SU-DHL-6 (cell line): ENCODE results near the gene PFKM.

ENCODE experiments used
- H2AFZ ChIP-seq: fragments of 200-600 bp; sonication (generic); 2 replicates; pipeline ENCODE4 v1.6.1; 2014; ENCODE audit warnings: low read depth, mild to moderate bottlenecking, moderate library complexity, mixed read lengths, antibody characterized with exemption, low read length; ENCODE audit not compliant: severe bottlenecking
- H3F3A ChIP-seq: fragments of 200-600 bp; shearing (Covaris generic); 2 replicates; pipeline ENCODE4 v1.6.0; 2016; ENCODE audit warnings: antibody characterized with exemption, mild to moderate bottlenecking; ENCODE audit not compliant: insufficient read depth
- H3K27ac ChIP-seq: fragments of 200-600 bp; sonication (generic); 2 replicates; pipeline ENCODE4 v1.5.1; 2016; ENCODE audit warnings: low read depth, mild to moderate bottlenecking, low read length, moderate library complexity, mixed read lengths
- H3K27me3 ChIP-seq: fragments of 200-600 bp; sonication (generic), shearing (Covaris generic); 2 replicates; pipeline ENCODE4 v1.6.0; 2014; ENCODE audit warnings: mild to moderate bottlenecking, low read length
- H3K36me3 ChIP-seq: fragments of 200-600 bp; sonication (generic); 2 replicates; pipeline ENCODE4 v1.6.1; 2014; ENCODE audit warnings: mild to moderate bottlenecking, low read length, mixed read lengths
- H3K4me2 ChIP-seq: fragments of 300-600, 200-600 bp; shearing (Covaris generic), sonication (generic); 2 replicates; pipeline ENCODE4 v1.6.0; 2014; ENCODE audit warnings: low read length, low read depth, mild to moderate bottlenecking; ENCODE audit not compliant: poor library complexity, severe bottlenecking
- H3K4me3 ChIP-seq: fragments of 200-600 bp; sonication (generic); 2 replicates; pipeline ENCODE4 v1.5.1; 2014; ENCODE audit warnings: antibody characterized with exemption, low read length, mild to moderate bottlenecking, mixed read lengths; ENCODE audit not compliant: insufficient read depth, poor library complexity, severe bottlenecking
- H3K79me2 ChIP-seq: fragments of 200-600 bp; sonication (generic); 2 replicates; pipeline ENCODE4 v1.6.1; 2014; ENCODE audit warnings: mild to moderate bottlenecking, low read length, moderate library complexity; ENCODE audit not compliant: insufficient read depth
- H3K9ac ChIP-seq: fragments of 200-600 bp; sonication (generic); 2 replicates; pipeline ENCODE4 v1.7.0; 2014; ENCODE audit warnings: mild to moderate bottlenecking, low read length
- H3K9me2 ChIP-seq: fragments of 200-600 bp; sonication (generic); replicated peaks from 2 replicates; pipeline ENCODE4 v1.6.1; 2014; ENCODE audit warnings: low read length; ENCODE audit not compliant: insufficient read depth
- H3K9me3 ChIP-seq: fragments of 200-600 bp; sonication (generic); 2 replicates; pipeline ENCODE4 v1.6.1; 2014; ENCODE audit warnings: low read length, mixed read lengths; ENCODE audit not compliant: insufficient read depth
- H4K20me1 ChIP-seq: fragments of 200-600 bp; sonication (generic); 2 replicates; pipeline ENCODE4 v1.6.1; 2014; ENCODE audit warnings: low read depth, mild to moderate bottlenecking, antibody characterized with exemption, low read length, moderate library complexity, mixed read lengths
- EZH2phosphoT487 ChIP-seq: fragments of 200-600 bp; sonication (generic), shearing (Covaris generic); conservative IDR thresholded peaks from 2 replicates; pipeline ENCODE4 v1.6.1; 2018; ENCODE audit warnings: mild to moderate bottlenecking, antibody characterized with exemption, low read length, moderate library complexity, mixed read lengths
- TF ChIP-seq, protein P1 (sequence below): fragments of 200-600 bp; sonication (generic); IDR thresholded peaks from one replicate; pipeline ENCODE4 v1.5.1; 2017; ENCODE audit warnings: antibody characterized with exemption, mild to moderate bottlenecking, low read length, moderate library complexity; ENCODE audit not compliant: insufficient read depth, poor library complexity, severe bottlenecking

Gene PFKM

GRCh38 chr12:48071808-48072207, 47.4 kb upstream of the PFKM start:
- peaks cover 48% of the 10 kb centered on the region for H3K36me3 ChIP-seq
- no peak for TF ChIP-seq EZH2phosphoT487
- TF ChIP-seq, protein P1, sequence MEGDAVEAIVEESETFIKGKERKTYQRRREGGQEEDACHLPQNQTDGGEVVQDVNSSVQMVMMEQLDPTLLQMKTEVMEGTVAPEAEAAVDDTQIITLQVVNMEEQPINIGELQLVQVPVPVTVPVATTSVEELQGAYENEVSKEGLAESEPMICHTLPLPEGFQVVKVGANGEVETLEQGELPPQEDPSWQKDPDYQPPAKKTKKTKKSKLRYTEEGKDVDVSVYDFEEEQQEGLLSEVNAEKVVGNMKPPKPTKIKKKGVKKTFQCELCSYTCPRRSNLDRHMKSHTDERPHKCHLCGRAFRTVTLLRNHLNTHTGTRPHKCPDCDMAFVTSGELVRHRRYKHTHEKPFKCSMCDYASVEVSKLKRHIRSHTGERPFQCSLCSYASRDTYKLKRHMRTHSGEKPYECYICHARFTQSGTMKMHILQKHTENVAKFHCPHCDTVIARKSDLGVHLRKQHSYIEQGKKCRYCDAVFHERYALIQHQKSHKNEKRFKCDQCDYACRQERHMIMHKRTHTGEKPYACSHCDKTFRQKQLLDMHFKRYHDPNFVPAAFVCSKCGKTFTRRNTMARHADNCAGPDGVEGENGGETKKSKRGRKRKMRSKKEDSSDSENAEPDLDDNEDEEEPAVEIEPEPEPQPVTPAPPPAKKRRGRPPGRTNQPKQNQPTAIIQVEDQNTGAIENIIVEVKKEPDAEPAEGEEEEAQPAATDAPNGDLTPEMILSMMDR, result no peak
- no peak overlapping the region for H3K27ac ChIP-seq

DNA sequence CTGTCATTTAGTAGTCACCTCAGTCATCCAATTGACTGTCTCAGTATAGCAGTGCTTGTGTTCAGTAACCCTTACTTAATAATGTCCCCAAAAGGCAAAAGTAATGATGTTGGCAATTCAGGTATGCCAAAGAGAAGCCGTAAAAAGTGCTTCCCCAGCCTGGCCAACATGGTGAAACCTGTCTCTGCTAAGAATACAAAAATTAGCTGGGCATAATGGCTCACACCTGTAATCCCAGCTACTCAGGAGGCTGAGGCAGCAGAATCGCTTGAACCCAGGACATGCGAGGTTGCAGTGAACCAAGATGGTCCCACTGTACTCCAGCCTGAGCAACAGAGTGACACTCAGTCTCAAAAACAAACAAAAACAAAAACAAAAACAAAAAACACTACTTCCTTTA, 46.9 kb upstream of the PFKM start:
- Histone ChIP-seq H4K20me1 (no peaks in the 10 kb centered on the region), H3K9me2 (no peaks in the 10 kb centered on the region), H3K36me3 (peaks cover 47% of the 10 kb centered on the region), H3F3A (no peaks in the 10 kb centered on the region), H3K9ac (no peak overlapping the region), H2AFZ (no peak overlapping the region), H3K9me3 (no peaks in the 10 kb centered on the region), H3K27me3 (no peaks in the 10 kb centered on the region), H3K27ac (no peak overlapping the region), H3K79me2 (no peaks in the 10 kb centered on the region), H3K4me2 (no peak overlapping the region), H3K4me3 (no peak overlapping the region)
- TF ChIP-seq EZH2phosphoT487, result no peak

More at GRCh38 chr12:48071808-48072207, 47.4 kb upstream of the PFKM start:
- H3K9me3 ChIP-seq, result no peaks in the 10 kb centered on the region
- H3K79me2 ChIP-seq, result no peaks in the 10 kb centered on the region
- no peaks in the 10 kb centered on the region for H3F3A ChIP-seq
- H3K4me3 ChIP-seq, result no peak overlapping the region
- H2AFZ ChIP-seq, result no peak overlapping the region
- no peaks in the 10 kb centered on the region for H3K9me2 ChIP-seq
- no peaks in the 10 kb centered on the region for H3K27me3 ChIP-seq
- H3K9ac ChIP-seq, result no peak overlapping the region
- H4K20me1 ChIP-seq, result no peaks in the 10 kb centered on the region
- H3K4me2 ChIP-seq, result no peak overlapping the region

GRCh38 chr12:48074266-48074665, 44.9 kb upstream of the PFKM start:
- H3K79me2 ChIP-seq, result no peaks in the 10 kb centered on the region
- TF ChIP-seq EZH2phosphoT487, result no peak
- TF ChIP-seq, protein P1, result no peak
- no peaks in the 10 kb centered on the region for H3K9me3 ChIP-seq
- no peak overlapping the region for H3K9ac ChIP-seq
- no peak overlapping the region for H3K4me2 ChIP-seq
- H3F3A ChIP-seq, result no peaks in the 10 kb centered on the region
- H3K9me2 ChIP-seq, result no peaks in the 10 kb centered on the region
- no peak overlapping the region for H3K4me3 ChIP-seq
- H4K20me1 ChIP-seq, result no peaks in the 10 kb centered on the region
- H3K36me3 ChIP-seq, result peaks cover 46% of the 10 kb centered on the region
- H3K27me3 ChIP-seq, result no peaks in the 10 kb centered on the region
- H2AFZ ChIP-seq, result no peak overlapping the region
- no peak overlapping the region for H3K27ac ChIP-seq

GRCh38 chr12:48075832-48076231, 43.3 kb upstream of the PFKM start:
- no peaks in the 10 kb centered on the region for H4K20me1 ChIP-seq
- H3K9me3 ChIP-seq, result no peaks in the 10 kb centered on the region
- H3F3A ChIP-seq, result no peaks in the 10 kb centered on the region
- TF ChIP-seq, protein P1, result no peak
- no peak for TF ChIP-seq EZH2phosphoT487
- H2AFZ ChIP-seq, result no peak overlapping the region
- no peak overlapping the region for H3K4me2 ChIP-seq
- H3K79me2 ChIP-seq, result no peaks in the 10 kb centered on the region
- no peak overlapping the region for H3K9ac ChIP-seq
- no peaks in the 10 kb centered on the region for H3K27me3 ChIP-seq
- H3K36me3 ChIP-seq, result peaks cover 49% of the 10 kb centered on the region
- H3K4me3 ChIP-seq, result no peak overlapping the region
- H3K9me2 ChIP-seq, result no peaks in the 10 kb centered on the region
- H3K27ac ChIP-seq, result no peak overlapping the region
